Measurements from ENCODE around the gene XDH. TPM values are rescaled to one million over a fixed set of nuclear protein-coding genes. Genes with fewer than 3 reads are reported as not detected.

Gene XDH
- total RNA-seq, 4 donors from 2014 or later, result 0.76 to 2.1 (median 1.5) TPM

DNA sequence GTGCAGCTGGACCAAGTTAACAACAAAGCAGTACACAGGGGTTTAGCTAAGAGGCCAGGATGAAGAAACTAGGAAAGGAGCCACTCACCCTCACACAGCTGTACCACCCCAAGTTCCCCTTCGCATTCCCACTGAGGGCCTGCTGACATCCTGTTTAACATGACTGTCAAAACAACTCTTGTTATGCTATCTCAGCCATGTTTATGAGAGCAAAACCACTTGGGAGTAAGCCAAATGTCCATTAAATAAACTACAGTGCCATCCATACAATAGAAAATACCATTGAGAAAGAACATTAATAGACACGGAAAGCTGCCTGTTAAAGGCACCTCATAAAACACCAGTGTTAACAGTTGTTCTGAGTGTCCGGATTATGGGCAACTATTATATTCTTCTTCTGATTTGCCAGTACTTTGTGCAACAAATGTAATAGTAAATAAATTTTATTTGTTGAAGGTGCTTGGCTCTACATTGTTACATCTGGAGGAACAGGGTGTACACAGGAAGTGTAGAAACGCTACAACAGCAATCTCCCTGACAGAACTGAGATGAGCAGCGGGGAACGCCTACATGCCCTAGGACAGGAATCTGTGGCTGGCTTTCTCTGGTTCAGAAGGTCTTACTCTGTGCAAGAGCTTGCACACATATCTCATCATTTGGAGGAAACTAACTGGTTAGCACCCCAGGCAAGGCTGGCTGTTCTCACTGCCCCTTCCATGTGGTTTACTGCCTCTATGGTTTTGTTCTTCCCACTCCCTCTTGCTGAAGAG lies 95.0 kb downstream of the XDH start:
- Histone ChIP-seq H3K36me3 (no peaks in the 10 kb centered on the region), H3K27ac (peak overlapping the region; percentile 64), H3K4me1 (peaks cover 27% of the 10 kb centered on the region), H3K4me3 (no peak overlapping the region), H3K27me3 (no peaks in the 10 kb centered on the region), H3K9me3 (no peaks in the 10 kb centered on the region)
- WGBS, result 49% methylated on average over 6 of the region's 6 CpGs
- DNase-seq (ENCODE audit: low spot score in 2 of 2), result peak in 1 of 2 donors; percentile 85
- TF ChIP-seq EP300 (IDR thresholded peaks at IDR 0.05) (no peak), CTCF (IDR thresholded peaks at IDR 0.05) (no peak), POLR2AphosphoS5 (IDR thresholded peaks at IDR 0.05) (peak in 1 of 3 donors; percentile 19), POLR2A (IDR thresholded peaks at IDR 0.05) (no peak)

DNA sequence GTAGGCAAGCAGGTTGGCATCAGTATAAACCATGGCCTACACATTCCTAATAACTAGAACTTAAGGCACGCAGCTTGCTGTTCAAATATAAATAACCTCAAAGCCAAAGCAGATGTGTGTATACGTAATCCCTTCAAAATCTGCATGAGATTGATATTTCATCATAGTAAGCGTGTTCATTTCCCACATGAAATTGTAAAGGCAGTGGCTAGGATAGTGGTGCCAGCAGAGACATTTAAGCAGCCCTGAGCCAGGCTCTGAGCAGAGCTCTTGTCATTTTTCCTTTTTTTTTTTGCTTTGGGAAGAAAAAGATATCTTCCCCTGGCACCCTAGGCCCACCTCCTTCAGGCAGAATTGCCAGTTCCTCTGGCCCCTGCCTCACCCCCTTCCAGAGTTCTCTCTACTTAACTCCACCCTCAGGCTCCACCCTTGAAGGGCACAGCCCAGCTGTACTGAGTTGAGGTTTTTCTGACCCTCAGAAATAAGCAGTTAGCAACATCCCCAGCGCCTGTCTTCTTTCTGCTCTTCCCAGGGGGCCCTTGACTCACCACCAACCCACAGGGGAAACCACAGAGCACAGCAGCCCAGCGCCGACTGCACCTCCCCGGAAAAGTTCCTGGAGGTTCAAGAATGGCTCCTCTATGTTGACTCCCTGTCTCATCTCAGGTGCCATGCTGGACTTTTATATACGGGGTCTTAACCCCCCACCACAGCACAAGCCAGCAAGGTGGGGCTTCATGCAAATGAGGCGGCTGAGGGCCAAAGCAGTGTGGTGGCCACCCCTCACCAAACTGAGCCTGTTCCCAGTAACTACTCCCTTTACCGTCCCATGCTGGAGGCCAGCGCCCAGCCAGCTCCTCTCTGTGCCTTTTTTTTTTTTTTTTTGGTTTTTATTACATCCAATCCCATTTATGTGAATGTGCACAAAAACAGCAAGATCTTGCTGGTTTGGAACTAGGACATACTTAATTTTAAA lies 95.9 kb downstream of the XDH start:
- Histone ChIP-seq H3K4me1 (peaks cover 19% of the 10 kb centered on the region), H3K4me3 (no peak overlapping the region), H3K27me3 (no peaks in the 10 kb centered on the region), H3K36me3 (no peaks in the 10 kb centered on the region), H3K27ac (peak overlapping the region; percentile 64), H3K9me3 (no peaks in the 10 kb centered on the region)
- 72% methylated on average over 8 of the region's 11 CpGs for WGBS
- no peak for DNase-seq (ENCODE audit: low spot score in 2 of 2)
- no peak for TF ChIP-seq POLR2A (IDR thresholded peaks at IDR 0.05)
- TF ChIP-seq POLR2AphosphoS5 (IDR thresholded peaks at IDR 0.05), result no peak
- no peak for TF ChIP-seq CTCF (IDR thresholded peaks at IDR 0.05)
- no peak for TF ChIP-seq EP300 (IDR thresholded peaks at IDR 0.05)

GRCh38 chr2:31317396-31317795 lies 97.1 kb downstream of the XDH start:
- H3K9me3 ChIP-seq, result no peaks in the 10 kb centered on the region
- 67% methylated on average over 3 of the region's 3 CpGs for WGBS
- TF ChIP-seq EP300 (IDR thresholded peaks at IDR 0.05), result no peak
- TF ChIP-seq POLR2A (IDR thresholded peaks at IDR 0.05), result no peak
- no peak for TF ChIP-seq POLR2AphosphoS5 (IDR thresholded peaks at IDR 0.05)
- no peak for TF ChIP-seq CTCF (IDR thresholded peaks at IDR 0.05)
- H3K27ac ChIP-seq, result no peak overlapping the region
- no peak for DNase-seq (ENCODE audit: low spot score in 2 of 2)
- H3K4me1 ChIP-seq, result peaks cover 18% of the 10 kb centered on the region
- no peaks in the 10 kb centered on the region for H3K36me3 ChIP-seq
- H3K27me3 ChIP-seq, result no peaks in the 10 kb centered on the region
- H3K4me3 ChIP-seq, result no peak overlapping the region

DNA sequence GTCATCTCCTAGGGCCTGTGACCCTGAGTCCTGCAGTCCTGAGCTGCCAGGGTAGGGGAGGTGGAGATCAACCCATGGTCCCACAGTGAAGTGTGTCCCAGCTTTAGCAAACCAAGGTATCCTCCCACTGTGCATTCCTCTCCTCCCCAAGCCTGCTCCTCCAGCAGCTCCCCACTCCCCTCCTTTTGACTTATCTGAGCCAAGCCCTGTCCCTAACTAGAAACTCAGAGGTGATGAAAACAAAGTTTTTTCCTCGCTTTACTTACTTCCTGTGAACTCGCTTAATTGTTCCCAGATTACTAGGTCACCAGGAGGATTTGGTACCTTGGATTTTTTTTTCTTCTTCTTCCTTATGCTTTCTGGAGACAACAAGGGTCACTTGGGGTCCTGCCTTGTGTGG lies 99.8 kb downstream of the XDH start:
- DNase-seq (ENCODE audit: low spot score in 2 of 2), result no peak
- no peak overlapping the region for H3K27ac ChIP-seq
- TF ChIP-seq POLR2A (IDR thresholded peaks at IDR 0.05) (no peak), POLR2AphosphoS5 (IDR thresholded peaks at IDR 0.05) (no peak), CTCF (IDR thresholded peaks at IDR 0.05) (no peak), EP300 (IDR thresholded peaks at IDR 0.05) (no peak)
- 95% methylated on average over 2 of the region's 2 CpGs for WGBS
- H3K4me1 ChIP-seq, result peaks cover 11% of the 10 kb centered on the region
- no peaks in the 10 kb centered on the region for H3K27me3 ChIP-seq
- H3K9me3 ChIP-seq, result no peaks in the 10 kb centered on the region
- no peak overlapping the region for H3K4me3 ChIP-seq
- no peaks in the 10 kb centered on the region for H3K36me3 ChIP-seq

- TF ChIP-seq POLR2A (IDR thresholded peaks at IDR 0.05) (no peak), CTCF (IDR thresholded peaks at IDR 0.05) (no peak), EP300 (IDR thresholded peaks at IDR 0.05) (no peak), POLR2AphosphoS5 (IDR thresholded peaks at IDR 0.05) (no peak)
- Histone ChIP-seq H3K9me3 (no peaks in the 10 kb centered on the region), H3K36me3 (no peaks in the 10 kb centered on the region), H3K27me3 (no peaks in the 10 kb centered on the region), H3K4me3 (no peak overlapping the region), H3K27ac (no peak overlapping the region), H3K4me1 (peaks cover under 1% of the 10 kb centered on the region)
- DNase-seq (ENCODE audit: low spot score in 2 of 2), result no peak
- WGBS, result 95% methylated on average over 3 of the region's 3 CpGs
These were observed 101.6 kb downstream of the XDH start for GRCh38 chr2:31312898-31313297.

All from suprapubic skin (tissue), 4 donors.